DND-41 (cell line): ENCODE measurements around the gene ZNF205.

Source experiments
- EZH2 ChIP-seq: IDR thresholded peaks from 3 replicates; pipeline ENCODE4 v1.6.1; 2012; ENCODE audit warnings: borderline replicate concordance, low read depth, mild to moderate bottlenecking, moderate library complexity, low read length, inconsistent platforms; ENCODE audit not compliant: severe bottlenecking
- TF ChIP-seq, protein P1 (sequence below): IDR thresholded peaks from 2 replicates; pipeline ENCODE4 v1.5.1; 2012; ENCODE audit warnings: borderline replicate concordance, low read length, moderate library complexity, mild to moderate bottlenecking; ENCODE audit not compliant: poor library complexity, severe bottlenecking; ENCODE audit errors: extremely low read depth

DNA sequence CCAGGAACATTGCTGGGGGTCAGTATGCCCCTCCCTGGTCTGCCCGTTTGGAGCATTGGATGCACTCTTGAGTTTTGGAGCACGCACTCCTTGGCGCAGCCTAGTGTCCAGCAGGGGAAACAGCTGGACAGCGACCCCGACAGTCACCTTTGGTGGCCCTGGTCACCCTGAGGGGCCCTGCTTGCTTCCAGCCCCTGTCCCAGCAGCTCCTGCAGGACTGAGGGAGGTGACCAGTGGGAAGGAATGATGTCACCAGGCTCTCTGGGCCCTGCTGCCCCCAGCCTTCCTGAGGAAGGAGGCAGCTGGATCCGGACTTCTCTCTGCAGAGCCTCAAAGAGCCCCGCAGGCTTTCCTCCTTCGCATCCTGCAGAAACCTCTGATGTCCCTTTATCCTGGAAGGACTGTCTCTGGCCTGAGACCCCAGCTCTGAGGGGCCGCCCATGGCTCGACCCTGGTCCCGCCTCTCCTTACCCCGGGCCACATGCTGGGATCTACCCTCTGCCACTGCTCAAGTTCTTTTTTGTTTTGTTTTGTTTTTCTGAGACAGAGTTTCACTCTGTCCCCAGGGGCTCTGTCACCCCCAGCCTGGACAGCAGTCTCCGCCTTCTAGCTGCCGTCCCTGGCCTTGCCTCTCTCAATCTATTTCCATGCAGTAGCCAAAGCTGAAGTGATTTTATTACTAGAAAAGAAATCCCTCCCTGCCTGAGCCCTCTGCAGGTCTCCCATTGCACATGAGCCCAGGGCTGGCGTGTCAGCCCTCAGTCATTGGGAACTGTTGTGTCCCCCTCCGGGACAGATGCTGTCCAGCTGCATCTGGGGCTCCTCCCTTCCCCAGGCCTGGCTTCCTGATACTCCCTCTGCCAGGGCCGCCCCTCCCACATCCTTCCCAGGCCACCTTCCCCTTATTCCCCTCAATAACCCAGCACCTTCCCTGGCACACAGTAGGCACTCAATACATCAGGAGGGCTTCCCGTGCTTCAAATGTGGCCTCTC is 24.8 kb upstream of the ZNF205 start:
- no peak for TF ChIP-seq EZH2
- TF ChIP-seq, protein P1, sequence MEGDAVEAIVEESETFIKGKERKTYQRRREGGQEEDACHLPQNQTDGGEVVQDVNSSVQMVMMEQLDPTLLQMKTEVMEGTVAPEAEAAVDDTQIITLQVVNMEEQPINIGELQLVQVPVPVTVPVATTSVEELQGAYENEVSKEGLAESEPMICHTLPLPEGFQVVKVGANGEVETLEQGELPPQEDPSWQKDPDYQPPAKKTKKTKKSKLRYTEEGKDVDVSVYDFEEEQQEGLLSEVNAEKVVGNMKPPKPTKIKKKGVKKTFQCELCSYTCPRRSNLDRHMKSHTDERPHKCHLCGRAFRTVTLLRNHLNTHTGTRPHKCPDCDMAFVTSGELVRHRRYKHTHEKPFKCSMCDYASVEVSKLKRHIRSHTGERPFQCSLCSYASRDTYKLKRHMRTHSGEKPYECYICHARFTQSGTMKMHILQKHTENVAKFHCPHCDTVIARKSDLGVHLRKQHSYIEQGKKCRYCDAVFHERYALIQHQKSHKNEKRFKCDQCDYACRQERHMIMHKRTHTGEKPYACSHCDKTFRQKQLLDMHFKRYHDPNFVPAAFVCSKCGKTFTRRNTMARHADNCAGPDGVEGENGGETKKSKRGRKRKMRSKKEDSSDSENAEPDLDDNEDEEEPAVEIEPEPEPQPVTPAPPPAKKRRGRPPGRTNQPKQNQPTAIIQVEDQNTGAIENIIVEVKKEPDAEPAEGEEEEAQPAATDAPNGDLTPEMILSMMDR: peak; percentile 33
